HFFc6 (cell line): ENCODE results near the gene FLNB. TPM values are rescaled to one million over a fixed set of nuclear protein-coding genes. Genes with fewer than 3 reads are reported as not detected.

ENCODE experiments used
- DNase-seq: peaks from one replicate; pipeline ENCODE4 v3.0.0-alpha.2; 2018
- H3K27ac Mint-ChIP-seq: 2 replicates; pipeline ENCODE4 v1.8.0; 2020; ENCODE audit warnings: mild to moderate bottlenecking, mixed read lengths
- H3K27me3 Mint-ChIP-seq: 2 replicates; pipeline ENCODE4 v1.8.0; 2021; ENCODE audit warnings: mild to moderate bottlenecking, moderate library complexity, mixed read lengths; ENCODE audit not compliant: insufficient read depth
- H3K36me3 Mint-ChIP-seq: 2 replicates; pipeline ENCODE4 v1.8.0; 2021; ENCODE audit warnings: low read depth, mixed read lengths
- H3K4me1 Mint-ChIP-seq: 2 replicates; pipeline ENCODE4 v1.8.0; 2020; ENCODE audit warnings: low read depth, mixed read lengths
- H3K4me3 Mint-ChIP-seq: 2 replicates; pipeline ENCODE4 v1.8.0; 2020; ENCODE audit warnings: mild to moderate bottlenecking, moderate library complexity, mixed read lengths
- H3K9me3 Mint-ChIP-seq: 2 replicates; pipeline ENCODE4 v1.8.0; 2020; ENCODE audit warnings: mild to moderate bottlenecking, mixed read lengths
- CTCF ChIP-seq: fragments of 200-600 bp; sonication (generic); IDR thresholded peaks from 2 replicates; pipeline ENCODE4 v1.5.0; 2021; ENCODE audit warnings: antibody characterized with exemption, mild to moderate bottlenecking
- total RNA-seq, 6 experiments: library from RNA; stranded (reverse); fragmentation: NEBNext Ultra II Directional; extraction: Animal tissue kit (Norgen Biotek cat#: 25700); gene quantifications; 2 replicates in 1 of 6; 3 replicates in 5 of 6; pipeline ENCODE4 v1.2.3, GENCODE V29; 2021

The FLNB gene
- total RNA-seq, 6 experiments from 2014 or later = 93.8 to 117 (median 98.7) TPM

GRCh38 chr3:58155838-58156237 lies 147.6 kb downstream of the FLNB start:
- Mint-ChIP-seq H3K27me3 (peaks cover 2% of the 10 kb centered on the region), H3K4me1 (peaks cover 8% of the 10 kb centered on the region), H3K9me3 (no peaks in the 10 kb centered on the region; the same call in 1 of the 2 replicates), H3K36me3 (peaks cover 35% of the 10 kb centered on the region), H3K27ac (no peak overlapping the region), H3K4me3 (no peak overlapping the region)
- TF ChIP-seq CTCF = no peak
- no peak for DNase-seq

DNA sequence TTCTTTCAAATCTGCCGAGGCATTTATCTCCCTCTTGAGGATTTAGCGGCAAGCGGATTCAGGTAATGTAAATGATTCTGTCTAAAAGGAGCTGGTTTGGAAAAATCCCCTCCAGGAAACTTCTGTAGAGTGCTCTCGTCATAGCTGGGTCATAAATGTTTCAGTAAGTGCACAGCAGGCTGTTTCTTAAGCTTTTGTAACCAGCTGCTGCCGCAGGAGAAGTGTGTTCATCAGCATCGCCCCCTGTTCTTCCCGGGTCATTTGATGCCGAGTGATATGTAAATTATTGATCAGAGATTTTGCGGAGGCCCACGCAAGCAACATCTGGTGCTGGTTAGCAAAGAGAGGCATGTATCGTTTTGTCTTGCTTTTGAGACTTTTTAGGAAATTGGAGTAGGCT lies 149.5 kb downstream of the FLNB start:
- H3K27me3 Mint-ChIP-seq = peaks cover 5% of the 10 kb centered on the region
- peaks cover 6% of the 10 kb centered on the region; the same call in 1 of the 2 replicates for H3K9me3 Mint-ChIP-seq
- DNase-seq = no peak
- peaks cover 42% of the 10 kb centered on the region for H3K36me3 Mint-ChIP-seq
- H3K4me1 Mint-ChIP-seq = peaks cover 25% of the 10 kb centered on the region
- H3K4me3 Mint-ChIP-seq = no peak overlapping the region
- no peak for TF ChIP-seq CTCF
- H3K27ac Mint-ChIP-seq = no peak overlapping the region

DNA sequence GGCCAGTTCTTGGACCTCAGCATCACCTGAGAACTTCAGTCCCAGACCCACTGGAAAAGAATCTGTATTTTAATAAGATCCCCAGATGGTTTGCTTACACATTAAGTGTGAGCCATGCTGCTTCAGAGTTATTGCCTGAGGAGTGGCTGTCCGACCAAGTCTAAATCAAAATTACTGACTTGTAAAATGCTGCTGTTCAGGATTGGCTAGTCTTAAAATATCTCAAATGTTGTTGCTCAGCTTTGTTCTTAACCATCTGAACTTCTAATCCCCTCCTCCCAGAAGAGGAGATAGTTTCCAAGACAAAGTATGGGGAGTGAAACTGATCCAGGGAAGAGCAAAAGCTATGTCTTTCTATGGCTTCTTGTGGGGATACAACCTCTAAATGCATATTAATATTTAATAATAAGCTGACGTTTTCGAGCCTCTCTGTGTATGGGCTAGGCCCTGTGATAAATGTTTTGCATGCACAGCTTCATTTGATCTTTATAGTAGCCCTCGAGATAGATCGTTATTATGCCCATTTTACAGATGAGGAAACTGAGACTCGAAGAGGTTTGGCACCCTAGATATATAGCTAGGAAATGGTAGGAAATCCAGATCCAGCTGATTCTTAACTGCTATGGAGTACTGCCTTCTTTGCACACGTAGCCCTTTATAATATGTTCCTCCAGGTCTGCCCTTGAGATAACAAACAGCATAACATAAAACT lies 150.4 kb downstream of the FLNB start:
- H3K36me3 Mint-ChIP-seq = peaks cover 51% of the 10 kb centered on the region
- TF ChIP-seq CTCF = no peak
- no peak overlapping the region for H3K4me3 Mint-ChIP-seq

GRCh38 chr3:58160399-58160798 lies 152.2 kb downstream of the FLNB start:
- H3K4me3 Mint-ChIP-seq = no peak overlapping the region
- peaks cover 6% of the 10 kb centered on the region; the same call in 1 of the 2 replicates for H3K9me3 Mint-ChIP-seq
- no peak for DNase-seq
- H3K36me3 Mint-ChIP-seq = peaks cover 58% of the 10 kb centered on the region
- peaks cover 44% of the 10 kb centered on the region for H3K4me1 Mint-ChIP-seq
- peak overlapping the region; percentile 96 for H3K27ac Mint-ChIP-seq
- TF ChIP-seq CTCF = no peak
- H3K27me3 Mint-ChIP-seq = peaks cover 6% of the 10 kb centered on the region

More for the DNA sequence above, 150.4 kb downstream of the FLNB start:
- peaks cover 33% of the 10 kb centered on the region for H3K4me1 Mint-ChIP-seq
- DNase-seq = no peak
- peaks cover 6% of the 10 kb centered on the region; the same call in 1 of the 2 replicates for H3K9me3 Mint-ChIP-seq
- H3K27me3 Mint-ChIP-seq = peaks cover 8% of the 10 kb centered on the region
- H3K27ac Mint-ChIP-seq = no peak overlapping the region

DNA sequence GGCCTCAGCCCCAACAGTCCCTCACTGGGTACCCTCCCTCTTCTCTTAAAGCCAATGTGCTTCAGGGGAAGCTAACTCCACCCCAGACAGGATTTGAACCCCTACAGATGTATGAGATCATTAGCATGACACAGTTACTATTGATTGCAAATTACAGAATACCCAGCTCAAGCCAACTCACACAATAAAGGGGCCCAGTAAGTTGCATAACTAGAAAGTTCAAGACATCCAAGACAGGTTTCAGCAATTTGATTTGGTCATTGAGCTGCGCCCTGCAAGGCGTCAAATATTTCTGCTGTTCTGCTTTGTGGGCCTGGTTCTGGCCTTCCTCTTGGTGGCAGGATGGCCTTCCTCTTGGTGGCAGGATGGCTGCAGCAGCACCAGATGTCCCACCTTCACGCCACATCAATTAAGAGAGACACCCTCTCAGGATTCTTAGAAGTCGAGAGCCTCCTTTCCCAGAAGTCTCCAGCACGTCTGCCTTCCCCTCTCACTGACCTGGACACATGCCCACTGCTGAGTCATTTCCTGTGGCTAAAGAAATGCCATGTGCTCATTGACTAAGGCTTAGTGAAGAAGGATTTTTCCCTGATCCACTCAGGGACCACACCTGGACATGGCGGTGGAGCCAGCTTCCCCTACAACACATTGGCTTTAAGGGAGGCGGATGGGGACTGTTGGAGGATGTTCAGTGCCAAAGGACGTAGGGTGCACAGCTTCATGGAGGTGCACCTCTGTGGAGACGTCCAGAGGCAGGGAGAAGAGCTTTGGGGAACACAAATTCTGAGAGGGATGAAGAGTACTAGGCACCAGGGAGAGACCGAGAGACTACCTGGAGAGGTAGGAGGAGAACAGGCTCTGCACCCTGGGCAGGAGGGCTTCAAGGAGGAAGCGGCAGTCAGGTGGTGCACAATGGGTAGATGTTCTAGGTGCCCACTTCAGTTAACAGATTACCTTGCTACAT lies 153.5 kb downstream of the FLNB start:
- DNase-seq = peak; percentile 92
- H3K36me3 Mint-ChIP-seq = peaks cover 65% of the 10 kb centered on the region
- peaks cover 51% of the 10 kb centered on the region for H3K4me1 Mint-ChIP-seq
- H3K9me3 Mint-ChIP-seq = peaks cover 6% of the 10 kb centered on the region; the same call in 1 of the 2 replicates
- no peak for TF ChIP-seq CTCF
- peak overlapping the region; percentile 43 for H3K4me3 Mint-ChIP-seq
- H3K27ac Mint-ChIP-seq = peak overlapping the region; percentile 96
- peaks cover 6% of the 10 kb centered on the region for H3K27me3 Mint-ChIP-seq
